Subcutaneous preadipocyte (primary cell): ENCODE measurements around the gene USP32. TPM values are rescaled to one million over a fixed set of nuclear protein-coding genes. Genes with fewer than 3 reads are reported as not detected.

Experiments used
- small RNA-seq: library from RNA; depleted of rRNA; stranded (forward); fragments of <200 nt; gene quantifications from one replicate; pipeline ENCODE3, GENCODE V24; 2012
- total RNA-seq: library from RNA; depleted of rRNA; stranded (reverse); fragments of >200 nt; gene quantifications from 2 replicates; pipeline ENCODE4 v1.2.3, GENCODE V29; 2012

USP32 gene, protein sequence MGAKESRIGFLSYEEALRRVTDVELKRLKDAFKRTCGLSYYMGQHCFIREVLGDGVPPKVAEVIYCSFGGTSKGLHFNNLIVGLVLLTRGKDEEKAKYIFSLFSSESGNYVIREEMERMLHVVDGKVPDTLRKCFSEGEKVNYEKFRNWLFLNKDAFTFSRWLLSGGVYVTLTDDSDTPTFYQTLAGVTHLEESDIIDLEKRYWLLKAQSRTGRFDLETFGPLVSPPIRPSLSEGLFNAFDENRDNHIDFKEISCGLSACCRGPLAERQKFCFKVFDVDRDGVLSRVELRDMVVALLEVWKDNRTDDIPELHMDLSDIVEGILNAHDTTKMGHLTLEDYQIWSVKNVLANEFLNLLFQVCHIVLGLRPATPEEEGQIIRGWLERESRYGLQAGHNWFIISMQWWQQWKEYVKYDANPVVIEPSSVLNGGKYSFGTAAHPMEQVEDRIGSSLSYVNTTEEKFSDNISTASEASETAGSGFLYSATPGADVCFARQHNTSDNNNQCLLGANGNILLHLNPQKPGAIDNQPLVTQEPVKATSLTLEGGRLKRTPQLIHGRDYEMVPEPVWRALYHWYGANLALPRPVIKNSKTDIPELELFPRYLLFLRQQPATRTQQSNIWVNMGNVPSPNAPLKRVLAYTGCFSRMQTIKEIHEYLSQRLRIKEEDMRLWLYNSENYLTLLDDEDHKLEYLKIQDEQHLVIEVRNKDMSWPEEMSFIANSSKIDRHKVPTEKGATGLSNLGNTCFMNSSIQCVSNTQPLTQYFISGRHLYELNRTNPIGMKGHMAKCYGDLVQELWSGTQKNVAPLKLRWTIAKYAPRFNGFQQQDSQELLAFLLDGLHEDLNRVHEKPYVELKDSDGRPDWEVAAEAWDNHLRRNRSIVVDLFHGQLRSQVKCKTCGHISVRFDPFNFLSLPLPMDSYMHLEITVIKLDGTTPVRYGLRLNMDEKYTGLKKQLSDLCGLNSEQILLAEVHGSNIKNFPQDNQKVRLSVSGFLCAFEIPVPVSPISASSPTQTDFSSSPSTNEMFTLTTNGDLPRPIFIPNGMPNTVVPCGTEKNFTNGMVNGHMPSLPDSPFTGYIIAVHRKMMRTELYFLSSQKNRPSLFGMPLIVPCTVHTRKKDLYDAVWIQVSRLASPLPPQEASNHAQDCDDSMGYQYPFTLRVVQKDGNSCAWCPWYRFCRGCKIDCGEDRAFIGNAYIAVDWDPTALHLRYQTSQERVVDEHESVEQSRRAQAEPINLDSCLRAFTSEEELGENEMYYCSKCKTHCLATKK (N-terminal part only)
- total RNA-seq, result 52.5 and 73.7 TPM in 2 replicates

GRCh38 chr17:60392042-60392844 lies at the start of gene USP32:
USP32 (minus strand) TSS chr17:60392133; CDS start chr17:60391939, 194 bp downstream.

GRCh38 chr17:60422162-60422665 lies 30.3 kb upstream of the USP32 start, which contains the start of gene CHCT1:
CHCT1 (plus strand) TSS chr17:60422489; CDS start chr17:60422593, 104 bp downstream.

DNA sequence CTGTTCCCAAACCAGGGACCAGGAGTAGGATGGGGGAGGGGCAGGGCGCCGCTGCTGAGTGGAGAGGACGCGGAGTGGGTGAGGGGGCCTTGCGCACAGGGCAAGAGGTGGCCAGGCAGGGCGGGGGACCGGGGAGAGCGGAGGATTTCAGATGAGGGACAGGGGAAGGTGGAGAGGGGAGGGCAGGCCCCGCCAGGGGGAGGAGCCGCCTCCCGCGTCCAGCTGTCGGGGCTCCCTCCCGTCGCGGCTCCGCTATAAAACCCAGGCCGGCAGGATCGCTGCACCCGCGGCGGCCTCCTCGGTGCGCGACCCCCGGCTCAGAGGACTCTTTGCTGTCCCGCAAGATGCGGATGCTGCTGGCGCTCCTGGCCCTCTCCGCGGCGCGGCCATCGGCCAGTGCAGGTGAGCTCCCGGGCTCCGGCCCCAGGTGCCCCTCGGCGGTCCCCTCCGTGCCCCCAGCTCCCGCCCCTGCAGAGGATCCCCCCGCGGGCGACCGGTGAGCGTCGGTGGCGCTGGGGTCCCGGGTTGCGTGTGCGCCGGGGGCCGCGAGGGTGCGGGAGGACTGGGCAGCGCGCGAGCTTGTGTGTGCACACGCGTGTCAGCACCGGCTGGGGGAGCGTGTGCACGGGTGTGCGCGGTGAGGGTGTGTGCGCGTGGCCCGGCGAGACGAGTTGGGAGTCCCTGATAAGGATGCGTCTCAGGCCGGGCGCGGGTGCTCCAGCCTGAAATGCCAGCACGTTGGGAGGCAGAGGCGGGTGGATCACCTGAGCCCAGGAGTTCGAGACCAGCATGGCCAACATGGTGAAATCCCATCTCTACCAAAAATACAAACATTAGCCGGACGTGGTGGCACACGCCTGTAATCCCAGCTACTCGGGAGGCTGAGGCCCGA lies 242.0 kb downstream of the USP32 start, which contains the start of gene CA4:
Gene CA4 (plus strand): TSS at position 283 of the 892 bp plus-strand sequence. CDS start 62 bp downstream, at position 345.

Small RNAs within 50 kb of the gene (small RNA-seq; reads per million reads assigned to genes)
- 9,185 reads per million, percentile 100 among the genes with 10 or more reads in this experiment for gene SCARNA20

Other genes starting within 250 kb of the USP32 start
- gene CA4, start 242.2 kb downstream of the USP32 start, total RNA-seq, result not detected in 2 replicates
- not detected in 2 replicates for gene CHCT1, start 30.4 kb upstream of the USP32 start, total RNA-seq
- gene APPBP2, start 134.1 kb upstream of the USP32 start, total RNA-seq, result 26.8 and 32.8 TPM in 2 replicates
- gene PPM1D, start 208.1 kb upstream of the USP32 start, total RNA-seq, result 7.0 and 9.2 TPM in 2 replicates